IPS-18c (cell line): ENCODE data around the gene CD177.
"Not testable (repeated sequence)": the region's sequence is repeated elsewhere in the genome, so short reads cannot be mapped to it uniquely, and the experiment has no call there.

ENCODE experiments used
- H3K4me3 ChIP-seq: 2 replicates; pipeline ENCODE4 v1.7.0; 2013; ENCODE audit warnings: low read depth, mild to moderate bottlenecking, low read length, moderate library complexity; ENCODE audit not compliant: insufficient read depth
- H3K9me3 ChIP-seq: one replicate; pipeline ENCODE4 v1.6.1; 2013; ENCODE audit warnings: mild to moderate bottlenecking, low read length, moderate library complexity; ENCODE audit not compliant: control insufficient read depth, insufficient read depth

Gene CD177, protein sequence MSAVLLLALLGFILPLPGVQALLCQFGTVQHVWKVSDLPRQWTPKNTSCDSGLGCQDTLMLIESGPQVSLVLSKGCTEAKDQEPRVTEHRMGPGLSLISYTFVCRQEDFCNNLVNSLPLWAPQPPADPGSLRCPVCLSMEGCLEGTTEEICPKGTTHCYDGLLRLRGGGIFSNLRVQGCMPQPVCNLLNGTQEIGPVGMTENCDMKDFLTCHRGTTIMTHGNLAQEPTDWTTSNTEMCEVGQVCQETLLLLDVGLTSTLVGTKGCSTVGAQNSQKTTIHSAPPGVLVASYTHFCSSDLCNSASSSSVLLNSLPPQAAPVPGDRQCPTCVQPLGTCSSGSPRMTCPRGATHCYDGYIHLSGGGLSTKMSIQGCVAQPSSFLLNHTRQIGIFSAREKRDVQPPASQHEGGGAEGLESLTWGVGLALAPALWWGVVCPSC

GRCh38 chr19:43353606-43354304 is at the start of gene CD177:
Gene CD177 (plus strand): TSS chr19:43353686. CDS start chr19:43353715, 29 bp downstream.
- Histone ChIP-seq H3K4me3 (peak within 1 kb of the TSS; percentile 78), H3K9me3 (no peaks in the 10 kb centered on the region)

GRCh38 chr19:43305642-43306041 is 47.8 kb upstream of the CD177 start:
- Histone ChIP-seq H3K9me3 (peaks cover 2% of the 10 kb centered on the region), H3K4me3 (no peak overlapping the region)

DNA sequence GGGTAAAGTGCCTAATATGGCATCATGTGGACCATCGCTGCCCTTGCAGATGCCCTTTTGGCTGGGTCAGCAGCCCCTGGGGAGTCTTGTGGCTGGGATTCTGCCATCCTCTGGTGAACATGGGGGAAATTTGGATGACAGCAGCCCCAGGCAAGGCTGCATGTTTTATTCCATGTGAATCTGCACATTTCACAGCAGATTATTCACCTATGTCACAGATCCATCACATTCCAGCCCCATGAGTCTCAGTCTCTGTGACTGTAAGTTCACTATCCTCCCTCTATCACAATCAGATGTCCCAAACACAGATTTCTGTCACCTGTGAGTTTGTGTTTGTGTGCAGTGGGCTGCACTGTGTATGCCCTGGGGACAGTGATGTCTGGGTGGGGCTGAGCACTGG is 47.4 kb upstream of the CD177 start:
- H3K9me3 ChIP-seq = peaks cover 2% of the 10 kb centered on the region
- no peak overlapping the region for H3K4me3 ChIP-seq

DNA sequence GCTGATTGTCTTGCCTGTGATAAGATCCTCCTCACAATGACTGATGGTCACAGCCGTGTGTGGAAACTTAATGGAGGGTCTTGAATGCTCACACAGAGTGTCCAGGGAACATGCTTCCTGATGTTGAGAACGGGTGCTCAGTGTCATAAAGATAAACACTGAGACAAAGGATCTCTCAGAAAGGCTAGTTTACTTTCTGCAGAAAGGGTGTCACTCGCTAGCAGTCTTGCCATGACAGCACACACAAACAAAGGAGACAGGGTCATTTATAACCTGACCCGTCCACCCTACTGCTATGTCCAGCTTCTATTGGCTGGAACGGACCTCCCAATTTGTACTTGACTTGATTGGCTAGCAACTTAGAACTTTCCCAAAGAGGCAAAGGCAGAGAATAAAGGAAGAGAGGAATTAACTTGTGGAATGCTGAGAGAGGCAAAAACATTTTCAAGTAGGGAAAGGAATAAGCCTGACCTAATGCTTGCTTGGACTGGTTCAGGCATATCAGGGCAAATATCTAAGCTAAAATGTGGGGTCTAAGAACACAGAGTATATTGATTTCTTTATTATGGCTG is 45.2 kb upstream of the CD177 start:
- H3K4me3 ChIP-seq = no peak overlapping the region
- H3K9me3 ChIP-seq = peaks cover 2% of the 10 kb centered on the region

DNA sequence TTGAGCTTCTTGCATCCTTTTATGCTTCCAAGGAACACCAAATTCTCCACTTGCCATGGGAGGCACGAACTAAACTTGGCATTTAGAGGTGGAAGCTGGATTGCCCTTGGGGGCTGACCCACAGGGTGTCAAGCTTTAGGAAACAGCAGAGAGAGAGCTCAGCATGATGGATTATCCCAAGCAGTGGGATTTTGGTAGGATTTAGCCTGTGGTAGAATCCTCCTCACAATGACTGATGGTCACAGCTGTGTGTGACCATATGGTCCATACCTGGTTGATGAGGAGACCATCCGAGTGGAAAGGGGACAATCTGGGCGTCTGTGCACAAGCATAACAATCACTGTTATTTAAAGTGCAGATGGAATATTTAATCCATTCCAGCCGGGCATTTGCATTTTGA is 44.0 kb upstream of the CD177 start:
- no peak overlapping the region for H3K4me3 ChIP-seq
- peaks cover 2% of the 10 kb centered on the region for H3K9me3 ChIP-seq

- peaks cover 2% of the 10 kb centered on the region for H3K9me3 ChIP-seq
- no peak overlapping the region for H3K4me3 ChIP-seq
These were observed 43.3 kb upstream of the CD177 start for GRCh38 chr19:43310221-43310620.

DNA sequence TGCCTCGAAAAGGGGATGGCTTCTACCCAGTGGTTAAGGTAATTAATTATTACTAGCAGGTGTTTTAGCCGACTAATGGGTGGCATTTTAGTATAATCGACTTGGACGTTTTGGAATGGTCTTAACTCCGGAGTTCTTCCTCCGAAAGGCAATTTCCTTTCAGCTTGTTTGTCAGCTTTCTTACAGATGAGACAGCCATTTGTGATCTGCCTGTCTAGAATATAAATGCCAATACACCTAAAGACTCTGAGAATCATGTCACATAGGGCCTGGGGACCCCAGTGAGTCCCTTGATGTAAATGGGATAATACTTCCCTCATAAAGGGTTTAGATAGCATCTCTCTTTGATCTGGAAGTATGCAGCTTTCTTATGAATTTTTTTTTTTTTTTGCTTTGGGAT is 42.2 kb upstream of the CD177 start:
- H3K4me3 ChIP-seq = no peak overlapping the region
- peaks cover 6% of the 10 kb centered on the region for H3K9me3 ChIP-seq

GRCh38 chr19:43311706-43312105 is 41.8 kb upstream of the CD177 start:
- Histone ChIP-seq H3K4me3 (no peak overlapping the region), H3K9me3 (peaks cover 6% of the 10 kb centered on the region)

DNA sequence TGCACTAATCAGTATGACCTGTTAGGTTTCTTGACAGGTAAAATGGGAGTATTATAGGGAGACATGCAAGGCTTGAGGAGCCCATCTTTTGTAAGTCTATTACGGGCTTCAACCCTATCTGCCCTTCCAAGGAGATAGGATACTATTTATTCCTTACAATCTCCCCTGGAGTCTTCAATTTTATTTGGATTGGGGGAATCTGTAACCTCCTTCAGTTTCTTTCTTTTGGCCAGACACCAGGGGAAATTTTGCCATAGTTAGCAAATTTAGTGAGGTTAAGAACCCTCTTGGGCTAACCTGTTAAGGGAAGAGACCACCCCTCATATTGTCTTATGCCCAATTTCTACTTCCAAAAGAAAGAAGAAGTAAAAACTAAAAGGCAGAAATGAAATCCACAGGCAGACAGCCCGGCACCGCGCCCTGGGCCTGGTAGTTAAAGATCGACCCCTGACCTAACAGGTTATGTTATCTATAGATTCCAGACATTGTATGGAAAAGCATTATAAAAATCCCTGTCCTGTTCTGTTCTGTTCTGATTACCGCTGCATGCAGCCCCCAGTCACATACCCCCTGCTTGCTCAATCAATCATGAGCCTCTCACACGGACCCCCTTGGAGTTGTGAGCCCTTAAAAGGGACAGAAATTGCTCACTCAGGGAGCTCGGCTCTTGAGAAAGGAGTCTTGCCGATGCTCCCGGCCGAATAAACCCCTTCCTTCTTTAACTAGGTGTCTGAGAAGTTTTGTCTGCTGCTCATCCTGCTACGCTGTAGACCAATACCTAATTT is 39.6 kb upstream of the CD177 start:
- H3K4me3 ChIP-seq = no peak overlapping the region
- peaks cover 6% of the 10 kb centered on the region for H3K9me3 ChIP-seq

- Histone ChIP-seq H3K4me3 (no peak overlapping the region), H3K9me3 (peaks cover 6% of the 10 kb centered on the region)
These were observed 37.6 kb upstream of the CD177 start for GRCh38 chr19:43315851-43316250.

DNA sequence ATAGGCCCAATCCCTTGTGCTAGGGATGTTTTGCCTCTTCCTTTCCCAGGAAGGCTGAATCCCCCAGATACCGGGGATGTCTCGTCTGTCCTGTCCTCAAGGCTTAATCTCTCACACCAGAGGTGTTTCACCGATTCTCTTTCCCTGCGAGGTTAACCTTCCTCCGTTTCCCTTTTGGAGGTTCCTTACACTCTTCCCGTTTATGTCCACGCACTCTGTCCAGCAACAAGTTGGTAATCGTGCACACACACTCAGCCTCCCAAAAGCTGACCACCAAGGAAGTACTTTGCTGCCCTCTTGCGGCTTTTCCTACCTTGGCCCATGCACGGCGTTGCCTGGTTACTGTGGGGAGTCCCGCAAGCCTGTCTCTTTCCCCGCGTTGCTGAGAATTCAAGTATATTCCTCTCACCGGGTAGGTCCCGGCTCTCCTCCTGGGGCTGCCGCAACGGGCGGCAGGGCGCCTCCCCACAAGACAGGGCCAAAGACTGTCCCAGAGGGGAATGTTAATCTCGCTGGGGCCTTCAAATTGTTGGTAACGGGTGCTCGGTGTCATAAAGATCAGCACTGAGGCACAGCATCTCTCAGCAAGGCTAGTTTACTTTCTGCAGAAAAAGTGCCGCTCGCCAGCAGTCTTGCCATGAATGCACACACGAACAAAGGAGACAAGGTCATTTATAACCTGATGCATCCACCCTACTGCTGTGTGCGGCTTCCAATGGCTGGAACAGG is 36.7 kb upstream of the CD177 start:
- H3K4me3 ChIP-seq = no peak overlapping the region
- H3K9me3 ChIP-seq = peaks cover 8% of the 10 kb centered on the region

DNA sequence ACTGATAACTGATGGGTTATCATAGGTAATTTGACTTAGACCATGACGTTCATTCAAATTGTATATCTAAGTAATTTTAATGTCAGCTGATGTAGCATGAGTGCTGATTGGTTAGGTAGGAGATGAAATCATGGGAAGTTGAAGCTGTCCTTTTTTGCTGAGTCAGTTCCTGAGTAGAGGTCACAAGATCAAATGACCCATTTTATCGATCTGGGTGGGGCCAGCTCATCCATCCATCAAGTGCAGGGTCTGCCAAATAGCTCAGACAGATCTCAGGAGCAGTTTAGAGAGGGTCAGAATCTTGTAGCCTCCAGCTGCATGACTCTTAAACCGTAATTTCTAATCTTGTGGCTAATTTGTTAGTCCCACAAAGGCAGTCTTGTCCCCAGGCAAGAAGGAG is 35.3 kb upstream of the CD177 start:
- Histone ChIP-seq H3K4me3 (no peak overlapping the region), H3K9me3 (peaks cover 8% of the 10 kb centered on the region)

GRCh38 chr19:43318796-43319314 is 34.6 kb upstream of the CD177 start:
- no peak overlapping the region for H3K4me3 ChIP-seq
- H3K9me3 ChIP-seq = peaks cover 8% of the 10 kb centered on the region

GRCh38 chr19:43320546-43320945 is 32.9 kb upstream of the CD177 start:
- H3K4me3 ChIP-seq = no peak overlapping the region
- H3K9me3 ChIP-seq = peaks cover 5% of the 10 kb centered on the region

DNA sequence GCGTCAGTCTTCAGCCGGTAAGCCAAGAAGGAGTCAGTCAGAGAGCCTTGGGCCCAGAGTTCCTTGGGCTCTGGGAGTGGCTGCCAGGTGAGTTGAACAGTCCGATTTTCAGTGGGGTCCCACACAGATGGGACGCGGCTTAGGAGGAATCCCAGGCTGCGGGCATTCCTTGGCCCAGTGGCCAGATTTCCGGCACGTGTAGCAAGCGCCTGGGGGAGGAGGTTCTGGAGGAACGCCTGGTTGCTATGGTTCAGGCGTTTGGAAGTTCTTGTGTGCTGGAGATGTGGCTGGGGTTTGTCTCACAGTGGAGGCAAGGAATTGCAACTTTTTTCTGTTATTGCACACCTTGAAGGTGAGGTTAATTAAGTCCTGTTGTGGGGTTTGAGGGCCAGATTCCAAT is 26.7 kb upstream of the CD177 start:
- not testable (repeated sequence) for H3K4me3 ChIP-seq, H3K9me3 ChIP-seq

GRCh38 chr19:43328561-43328960 is 24.9 kb upstream of the CD177 start:
- H3K9me3 ChIP-seq, H3K4me3 ChIP-seq: not testable (repeated sequence)

GRCh38 chr19:43329049-43329448 is 24.4 kb upstream of the CD177 start:
- H3K4me3 ChIP-seq, H3K9me3 ChIP-seq: not testable (repeated sequence)
